ENCODE measurements around the gene GBP1.
"Not testable (repeated sequence)": the region's sequence is repeated elsewhere in the genome, so short reads cannot be mapped to it uniquely, and the experiment has no call there.

Gene GBP1

DNA sequence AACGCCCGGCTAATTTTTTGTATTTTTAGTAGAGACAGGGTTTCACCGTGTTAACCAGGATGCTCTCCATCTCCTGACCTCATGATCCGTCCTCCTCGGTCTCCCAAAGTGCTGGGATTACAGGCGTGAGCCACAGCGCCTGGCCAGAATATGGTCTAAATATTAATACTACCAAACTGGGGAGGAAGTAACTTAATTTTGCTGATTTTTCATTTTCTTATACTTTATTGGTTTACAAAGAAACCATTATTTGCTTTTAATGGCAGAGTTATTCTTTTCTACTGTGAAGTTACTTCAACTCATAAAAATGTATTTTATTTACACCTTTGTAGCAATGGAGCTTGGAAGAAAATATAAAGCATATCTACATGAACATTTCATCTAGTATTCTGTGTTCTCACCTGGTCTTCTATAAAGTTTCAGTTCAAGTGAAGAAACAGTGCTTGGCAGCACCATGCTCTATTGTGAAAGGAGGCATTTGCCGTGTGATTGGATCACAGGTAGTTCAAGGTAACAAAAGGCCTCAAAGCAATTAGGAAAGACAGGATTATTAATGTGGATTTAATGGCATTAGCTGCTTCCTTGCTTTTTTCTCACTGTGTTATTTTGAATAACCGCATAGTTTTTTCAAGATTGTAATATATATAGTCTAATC lies 13.6 kb downstream of the GBP1 start:
- no peak for DNase-seq

DNA sequence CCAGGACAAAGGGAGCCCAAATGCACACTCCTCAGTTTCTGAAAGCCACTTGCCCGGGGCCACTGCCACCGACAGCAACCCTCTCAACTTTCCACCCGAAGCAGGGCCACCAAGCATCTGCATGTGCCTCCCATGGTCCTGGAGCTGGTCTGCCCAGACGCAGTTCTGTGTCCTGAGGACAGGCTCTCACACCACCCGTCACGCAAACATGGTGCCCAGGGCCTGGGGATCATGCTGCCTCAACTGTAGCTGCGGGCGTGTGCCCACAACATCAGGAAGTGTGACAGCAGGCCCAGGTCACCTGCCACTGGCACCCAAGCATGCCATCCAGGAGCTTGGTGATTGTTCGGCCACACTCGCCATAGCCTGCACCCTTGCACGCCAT lies 14.4 kb downstream of the GBP1 start:
- no peak for DNase-seq

- DNase-seq, result not testable (repeated sequence)
Observed at GRCh38 chr1:89049901-89050648, 14.9 kb downstream of the GBP1 start.

- not testable (repeated sequence) for DNase-seq
Observed at GRCh38 chr1:89049187-89049586, 15.8 kb downstream of the GBP1 start.

DNA sequence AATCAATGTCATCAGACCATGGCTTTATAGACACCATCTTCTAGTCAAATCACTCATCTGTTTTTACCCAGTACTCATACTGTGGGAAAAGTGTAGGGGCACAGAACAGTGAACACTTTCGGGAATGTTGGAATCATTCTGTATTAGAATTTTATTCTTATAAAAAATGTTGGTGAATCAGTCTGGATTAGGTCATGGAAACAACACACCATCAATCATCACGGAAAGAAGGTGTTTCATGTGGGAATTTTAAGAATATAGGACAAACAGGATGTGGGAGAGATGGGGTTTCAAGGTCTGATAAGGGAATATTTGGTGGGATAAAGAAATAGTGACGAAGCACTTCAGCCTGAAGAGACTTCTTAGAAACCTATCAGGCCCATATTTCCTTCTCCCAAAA lies 17.3 kb downstream of the GBP1 start:
- no peak for DNase-seq

- DNase-seq, result not testable (repeated sequence)
Observed at GRCh38 chr1:89046318-89047183, 18.5 kb downstream of the GBP1 start.

- no peak for DNase-seq
Observed at GRCh38 chr1:89044970-89045721, 19.9 kb downstream of the GBP1 start.

GRCh38 chr1:89043940-89044339 lies 21.1 kb downstream of the GBP1 start:
- no peak for DNase-seq

DNA sequence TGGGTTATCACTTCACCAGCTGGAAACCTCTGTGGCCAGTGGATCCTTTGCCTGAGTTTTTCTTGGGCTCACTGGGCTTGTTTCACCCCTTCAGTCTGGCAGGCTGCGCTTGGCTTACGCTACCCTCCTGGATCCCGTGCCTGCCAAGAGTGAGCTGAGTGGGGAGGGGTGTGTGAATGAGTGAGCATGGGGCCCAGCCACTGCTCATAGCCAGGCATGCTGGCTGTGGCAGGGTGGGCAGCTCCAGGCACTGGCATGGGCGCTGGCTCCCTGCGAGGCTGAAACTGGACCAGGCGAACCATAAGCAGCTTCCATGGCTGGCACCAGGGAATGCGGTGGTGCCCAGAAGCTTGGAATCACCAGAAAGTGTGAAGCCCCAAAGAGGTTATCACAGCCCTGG lies 22.5 kb downstream of the GBP1 start:
- no peak for DNase-seq

DNA sequence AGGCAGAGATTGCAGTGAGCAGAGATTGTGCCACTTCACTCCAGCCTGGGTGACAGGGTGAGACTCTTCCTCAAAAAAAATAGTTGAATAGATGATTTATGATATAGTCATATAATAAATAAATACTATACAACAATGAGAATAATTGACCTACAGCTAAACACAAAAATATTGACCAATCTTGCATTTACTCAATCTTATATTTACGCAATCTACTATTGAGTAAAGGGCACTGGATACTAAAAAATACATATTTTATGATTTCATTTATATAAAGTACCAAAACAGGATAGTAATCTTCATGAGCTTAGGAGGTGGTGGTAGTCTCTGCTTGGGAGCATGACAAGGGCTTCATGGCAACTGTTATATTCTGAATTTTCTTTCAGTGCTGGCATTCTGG lies 23.3 kb downstream of the GBP1 start:
- no peak for DNase-seq

GRCh38 chr1:89041119-89041641 lies 23.8 kb downstream of the GBP1 start:
- no peak for DNase-seq

DNA sequence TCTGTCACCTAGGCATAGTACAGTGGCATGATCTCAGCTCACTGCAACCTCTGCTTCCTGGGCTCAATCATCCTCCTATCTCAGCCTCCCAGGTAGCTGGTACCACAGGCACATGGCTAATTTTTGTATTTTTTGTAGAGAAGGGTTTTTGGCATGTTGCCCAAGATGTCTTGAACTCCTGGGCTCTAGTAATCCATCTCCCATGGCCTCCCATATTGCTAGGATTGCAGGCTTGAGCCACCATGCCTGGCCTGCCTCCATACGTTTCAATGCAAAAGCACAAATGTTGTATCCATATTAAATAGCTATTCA lies 24.7 kb downstream of the GBP1 start:
- no peak for DNase-seq

GRCh38 chr1:89037186-89037585 lies 27.8 kb downstream of the GBP1 start:
- no peak for DNase-seq

GRCh38 chr1:89035080-89035479 lies 29.9 kb downstream of the GBP1 start:
- no peak for DNase-seq

GRCh38 chr1:89034004-89034403 lies 31.0 kb downstream of the GBP1 start:
- not testable (repeated sequence) for DNase-seq

DNA sequence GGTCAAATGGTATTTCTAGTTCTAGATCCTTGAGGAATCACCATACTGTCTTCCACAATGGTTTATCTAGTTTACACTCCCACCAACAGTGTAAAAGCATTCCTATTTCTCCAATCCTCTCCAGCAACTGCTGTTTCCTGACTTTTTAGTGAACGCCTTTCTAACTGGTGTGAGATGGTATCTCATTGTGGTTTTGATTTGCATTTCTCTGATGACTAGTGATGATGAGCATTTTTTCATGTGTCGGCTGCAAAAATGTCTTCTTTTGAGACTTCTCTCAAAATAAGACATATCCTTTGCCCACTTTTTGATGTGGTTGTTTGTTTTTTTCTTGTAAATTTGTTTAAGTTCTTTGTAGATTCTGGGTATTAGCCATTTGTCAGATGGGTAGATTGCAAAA lies 36.0 kb downstream of the GBP1 start:
- DNase-seq, result not testable (repeated sequence)

DNA sequence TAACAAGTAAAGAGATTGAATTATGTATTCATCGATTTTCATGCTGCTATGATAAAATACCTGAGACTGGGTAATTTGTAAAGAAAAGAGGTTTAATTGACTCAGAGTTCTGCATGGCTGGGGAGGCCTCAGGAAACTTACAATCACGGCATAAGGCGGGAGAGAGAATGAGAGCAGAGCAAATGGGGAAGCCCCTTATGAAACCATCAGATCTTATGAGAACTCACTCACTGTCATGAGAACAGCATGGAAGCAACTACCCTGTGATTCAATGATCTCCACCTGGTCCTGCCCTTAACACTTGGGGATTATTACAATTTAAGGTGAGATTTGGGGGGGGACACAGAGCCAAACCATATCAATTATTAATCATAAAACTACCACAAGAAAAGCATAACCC lies 39.1 kb downstream of the GBP1 start:
- DNase-seq, result no peak

DNA sequence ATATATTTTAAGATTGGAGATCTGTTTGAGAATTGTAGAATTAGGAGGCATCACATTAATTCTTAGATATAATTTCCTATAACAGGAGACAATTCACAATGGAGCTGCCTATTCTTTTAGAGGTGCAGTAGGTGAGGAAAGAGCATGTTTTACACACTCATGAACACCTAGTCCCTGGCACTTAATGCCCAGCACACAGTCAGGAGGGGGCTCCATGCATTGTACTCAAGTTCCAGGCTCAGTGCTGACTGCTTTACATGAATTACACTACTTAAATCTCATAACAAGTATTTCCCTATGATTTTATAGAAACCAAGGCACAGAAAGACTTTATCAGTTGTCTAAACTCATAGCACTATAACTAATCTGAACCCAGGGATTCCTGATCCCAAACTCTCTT lies 42.0 kb downstream of the GBP1 start:
- no peak for DNase-seq

DNA sequence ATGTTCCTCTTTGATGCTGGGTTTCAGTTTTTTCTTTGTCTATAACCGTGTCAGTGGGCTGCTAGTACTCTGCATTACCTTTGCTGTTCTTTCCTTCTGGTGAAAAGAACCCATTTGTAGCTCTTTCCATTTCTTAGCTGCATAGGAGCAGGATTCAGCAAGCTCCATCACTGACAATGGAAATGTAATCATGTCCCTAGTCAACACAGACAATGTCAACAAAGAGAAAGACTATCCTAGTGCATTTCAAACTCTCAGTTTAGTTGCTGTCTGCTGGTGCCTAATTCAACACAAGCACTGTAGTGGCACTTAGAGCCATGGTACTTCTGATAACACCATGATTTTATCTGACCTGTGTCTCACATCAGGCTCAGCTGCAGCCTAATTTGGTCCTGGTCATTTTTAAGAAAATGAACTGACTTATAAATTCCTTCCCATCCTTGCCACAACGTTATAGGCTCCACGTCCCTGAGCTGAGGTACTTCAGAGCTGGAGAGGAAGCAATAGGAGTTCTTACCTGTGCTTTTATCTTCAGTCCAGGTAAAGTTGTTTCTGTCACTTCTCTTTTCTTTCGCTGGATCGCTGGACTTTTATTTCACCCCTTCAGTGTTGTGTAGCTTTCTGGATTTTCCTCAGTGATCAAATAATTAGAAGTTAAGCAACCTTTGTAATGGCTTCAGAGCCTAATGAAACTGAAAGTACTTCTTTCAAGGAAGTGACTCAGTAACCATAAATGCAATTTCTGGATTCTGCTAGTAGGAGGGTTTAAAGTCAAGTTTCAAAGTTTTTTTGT lies 42.6 kb downstream of the GBP1 start, which contains the start of gene GBP3:
Gene GBP3 (minus strand): TSS at position 700 of the 793 bp plus-strand sequence. CDS start 2,145 bp downstream, outside the sequence.
- no peak for DNase-seq

DNA sequence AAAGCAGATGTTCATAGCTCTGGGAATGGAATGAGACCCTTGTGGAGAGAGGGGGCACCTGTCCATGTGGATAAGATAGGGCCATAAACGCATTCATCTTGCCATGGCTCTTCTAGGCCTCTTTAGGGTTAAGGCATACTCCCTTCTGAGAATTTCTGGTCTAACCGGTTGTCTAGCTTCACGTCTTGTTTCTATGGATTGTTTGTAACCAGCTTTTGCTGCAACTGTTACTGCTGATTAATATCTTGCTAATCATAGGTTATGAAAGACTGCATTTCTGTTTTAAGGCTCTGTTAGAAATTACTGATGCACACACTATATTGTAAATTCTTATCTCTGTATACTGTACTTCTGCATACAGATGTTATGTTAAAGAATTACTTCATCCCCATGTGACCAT lies 46.7 kb downstream of the GBP1 start:
- not testable (repeated sequence) for DNase-seq

GRCh38 chr1:89008511-89008910 lies 56.5 kb downstream of the GBP1 start:
- DNase-seq, result no peak
